ENCODE data around the gene CLDN20. TPM values are rescaled to one million over a fixed set of nuclear protein-coding genes. Genes with fewer than 3 reads are reported as not detected.

The CLDN20 gene
- total RNA-seq, 1 experiment from 2014 or later: not detected

DNA sequence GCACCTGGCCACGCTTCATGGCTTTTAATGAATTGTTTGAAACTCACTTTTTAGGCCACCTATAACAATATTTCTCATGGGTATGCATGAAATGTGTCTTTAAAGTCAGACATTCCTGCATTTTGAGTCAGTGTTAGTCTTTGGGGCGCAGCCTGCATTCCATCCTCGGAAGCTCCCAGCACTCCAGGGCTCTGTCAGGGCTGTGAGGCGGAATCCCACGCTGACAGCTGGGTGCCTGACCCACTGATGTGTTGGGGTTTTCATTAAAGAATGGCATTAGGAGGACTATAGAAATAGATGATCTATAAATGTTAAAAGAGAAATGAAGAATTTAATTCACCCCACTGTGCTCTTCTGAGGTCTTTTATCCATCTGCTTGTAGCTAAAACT lies 16.2 kb upstream of the CLDN20 start:
- no peak overlapping the region for H3K9ac ChIP-seq (ENCODE audit: low read length)
- no peaks in the 10 kb centered on the region for H4K20me1 ChIP-seq (ENCODE audit: insufficient read depth, low read depth, low read length)
- H3K36me3 ChIP-seq (ENCODE audit: insufficient read depth, low read length): peaks cover 7% of the 10 kb centered on the region; the same call in 1 of the 2 replicates
- no peak overlapping the region for H3K4me3 ChIP-seq (ENCODE audit: low read length)
- no peaks in the 10 kb centered on the region for H3K79me2 ChIP-seq (ENCODE audit: low read length)
- no peaks in the 10 kb centered on the region for H3K9me2 ChIP-seq (replicated peaks; ENCODE audit: insufficient read depth, low read length)
- no peaks in the 10 kb centered on the region for H3K27me3 ChIP-seq (ENCODE audit: low read length)
- no peak for DNase-seq
- no peak overlapping the region for H3K27ac ChIP-seq (ENCODE audit: low read length)
- H3K9me3 ChIP-seq (ENCODE audit: low read length): no peaks in the 10 kb centered on the region
- no peak overlapping the region for H3K4me2 ChIP-seq (ENCODE audit: low read depth, low read length, poor library complexity, severe bottlenecking)
- H2AFZ ChIP-seq (ENCODE audit: low read length): no peak overlapping the region
- H3K4me1 ChIP-seq (ENCODE audit: low read length): no peaks in the 10 kb centered on the region

DNA sequence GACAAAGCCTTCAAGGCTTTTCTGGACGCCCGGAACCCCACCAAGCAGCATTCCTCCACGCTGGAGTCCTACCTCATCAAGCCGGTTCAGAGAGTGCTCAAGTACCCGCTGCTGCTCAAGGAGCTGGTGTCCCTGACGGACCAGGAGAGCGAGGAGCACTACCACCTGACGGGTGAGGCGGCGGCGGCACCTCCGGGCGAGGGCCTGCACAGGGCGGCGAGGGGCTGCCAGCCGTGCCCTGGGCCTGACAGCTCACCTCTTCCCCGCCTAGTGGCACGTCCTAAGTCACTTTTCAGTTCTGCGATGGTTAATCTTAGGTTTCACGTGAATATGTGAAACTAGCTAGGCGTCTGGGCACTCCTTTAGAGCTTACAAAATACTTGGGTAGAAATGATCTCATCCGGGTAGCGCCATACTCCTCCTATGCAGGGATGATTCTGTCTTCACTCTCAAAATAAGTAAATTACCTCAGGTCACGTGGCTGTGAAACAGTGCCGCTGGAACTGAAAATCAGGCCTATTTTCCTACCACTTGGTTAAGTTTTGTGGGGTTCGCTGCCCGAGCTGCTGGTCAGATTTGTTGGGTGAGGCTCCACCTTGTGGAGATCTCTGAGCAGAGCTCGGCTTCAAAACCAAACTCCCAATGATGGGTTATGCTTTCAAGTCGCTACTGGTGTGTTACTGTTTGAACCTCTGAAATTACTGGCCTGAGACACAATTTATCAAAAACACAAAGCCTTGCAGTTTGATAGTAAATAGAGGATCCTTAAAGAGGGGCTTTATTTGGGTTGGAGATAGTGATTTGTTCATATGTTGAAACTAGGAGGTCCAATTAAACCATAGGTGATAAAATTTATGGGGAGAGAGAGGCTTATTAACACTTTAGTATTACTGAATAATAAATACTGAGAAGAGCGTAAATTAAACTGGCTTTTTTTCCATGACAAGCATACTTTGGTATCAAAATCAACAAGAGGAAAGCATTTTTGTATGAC lies 15.5 kb upstream of the CLDN20 start:
- Histone ChIP-seq H3K36me3 (ENCODE audit: insufficient read depth, low read length) (peaks cover 7% of the 10 kb centered on the region; the same call in 1 of the 2 replicates), H3K27ac (ENCODE audit: low read length) (no peak overlapping the region), H4K20me1 (ENCODE audit: insufficient read depth, low read depth, low read length) (no peaks in the 10 kb centered on the region), H3K27me3 (ENCODE audit: low read length) (no peaks in the 10 kb centered on the region), H3K9me3 (ENCODE audit: low read length) (no peaks in the 10 kb centered on the region), H3K9ac (ENCODE audit: low read length) (no peak overlapping the region), H3K4me1 (ENCODE audit: low read length) (no peaks in the 10 kb centered on the region), H3K9me2 (replicated peaks; ENCODE audit: insufficient read depth, low read length) (no peaks in the 10 kb centered on the region), H2AFZ (ENCODE audit: low read length) (no peak overlapping the region), H3K79me2 (ENCODE audit: low read length) (no peaks in the 10 kb centered on the region), H3K4me2 (ENCODE audit: low read depth, low read length, poor library complexity, severe bottlenecking) (no peak overlapping the region), H3K4me3 (ENCODE audit: low read length) (no peak overlapping the region)
- peak; percentile 57 for DNase-seq

DNA sequence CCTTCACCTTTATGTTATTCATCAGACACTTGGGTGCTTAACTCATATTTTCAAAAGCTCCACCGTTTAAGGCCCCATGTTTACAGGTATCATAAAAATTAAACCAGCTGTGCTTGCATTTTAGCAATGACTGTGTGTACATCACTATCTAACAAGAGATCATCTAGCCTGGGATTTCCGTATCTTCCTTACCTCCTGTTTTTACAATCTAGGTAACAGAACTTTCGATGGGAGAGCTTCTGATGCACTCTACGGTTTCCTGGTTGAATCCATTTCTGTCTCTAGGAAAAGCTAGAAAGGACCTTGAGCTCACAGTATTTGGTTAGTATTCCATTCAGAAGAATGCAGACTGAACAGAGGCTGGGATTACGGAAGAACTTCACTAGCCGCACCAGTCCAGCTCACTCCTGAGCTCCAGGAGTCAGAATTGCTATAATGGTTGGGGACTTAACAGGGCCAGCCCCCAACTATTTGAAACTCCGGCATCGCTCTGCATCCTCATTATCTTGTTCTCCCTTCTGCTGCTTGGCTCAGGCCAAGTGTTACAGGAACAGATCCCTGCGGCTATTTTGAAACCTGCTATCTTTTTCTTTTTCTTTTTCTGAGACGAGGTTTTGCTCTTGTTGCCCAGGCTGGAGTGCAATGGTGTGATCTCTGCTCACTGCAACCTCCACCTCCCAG lies 13.0 kb upstream of the CLDN20 start:
- no peak for DNase-seq
- no peak overlapping the region for H3K27ac ChIP-seq (ENCODE audit: low read length)
- no peak overlapping the region for H2AFZ ChIP-seq (ENCODE audit: low read length)
- no peaks in the 10 kb centered on the region for H3K27me3 ChIP-seq (ENCODE audit: low read length)
- H3K9ac ChIP-seq (ENCODE audit: low read length): no peak overlapping the region
- H4K20me1 ChIP-seq (ENCODE audit: insufficient read depth, low read depth, low read length): no peaks in the 10 kb centered on the region
- H3K79me2 ChIP-seq (ENCODE audit: low read length): no peaks in the 10 kb centered on the region
- peaks cover 12% of the 10 kb centered on the region; the same call in 1 of the 2 replicates for H3K36me3 ChIP-seq (ENCODE audit: insufficient read depth, low read length)
- H3K4me1 ChIP-seq (ENCODE audit: low read length): no peaks in the 10 kb centered on the region
- no peak overlapping the region for H3K4me3 ChIP-seq (ENCODE audit: low read length)
- H3K9me2 ChIP-seq (replicated peaks; ENCODE audit: insufficient read depth, low read length): no peaks in the 10 kb centered on the region
- H3K4me2 ChIP-seq (ENCODE audit: low read depth, low read length, poor library complexity, severe bottlenecking): no peak overlapping the region
- H3K9me3 ChIP-seq (ENCODE audit: low read length): no peaks in the 10 kb centered on the region

DNA sequence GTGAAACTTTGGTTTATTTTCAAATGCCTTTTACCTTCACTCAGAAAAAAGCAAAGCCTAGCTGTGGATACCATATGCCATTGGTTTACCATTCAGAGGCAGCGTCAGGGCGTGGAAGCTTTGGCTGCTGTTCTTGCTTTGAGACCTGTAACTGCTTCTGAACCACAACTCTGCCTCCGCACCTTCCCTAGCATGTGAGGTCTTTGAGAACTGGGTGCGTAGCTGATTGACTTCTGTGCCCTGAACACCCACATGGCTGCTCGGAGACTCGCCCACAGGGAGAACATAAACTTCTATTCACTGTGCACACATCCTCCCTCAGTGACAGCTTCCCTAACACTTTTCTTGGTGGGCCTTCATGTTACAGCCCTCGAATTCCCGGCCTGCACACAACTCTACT lies 11.2 kb upstream of the CLDN20 start:
- no peaks in the 10 kb centered on the region for H3K9me3 ChIP-seq (ENCODE audit: low read length)
- no peak for DNase-seq
- H2AFZ ChIP-seq (ENCODE audit: low read length): no peak overlapping the region
- H3K79me2 ChIP-seq (ENCODE audit: low read length): no peaks in the 10 kb centered on the region
- H3K27ac ChIP-seq (ENCODE audit: low read length): no peak overlapping the region
- H3K36me3 ChIP-seq (ENCODE audit: insufficient read depth, low read length): peaks cover 13% of the 10 kb centered on the region; the same call in 1 of the 2 replicates
- no peaks in the 10 kb centered on the region for H3K27me3 ChIP-seq (ENCODE audit: low read length)
- H3K4me2 ChIP-seq (ENCODE audit: low read depth, low read length, poor library complexity, severe bottlenecking): no peak overlapping the region
- no peak overlapping the region for H3K9ac ChIP-seq (ENCODE audit: low read length)
- no peak overlapping the region for H3K4me3 ChIP-seq (ENCODE audit: low read length)
- H4K20me1 ChIP-seq (ENCODE audit: insufficient read depth, low read depth, low read length): no peaks in the 10 kb centered on the region
- no peaks in the 10 kb centered on the region for H3K4me1 ChIP-seq (ENCODE audit: low read length)
- H3K9me2 ChIP-seq (replicated peaks; ENCODE audit: insufficient read depth, low read length): no peaks in the 10 kb centered on the region

DNA sequence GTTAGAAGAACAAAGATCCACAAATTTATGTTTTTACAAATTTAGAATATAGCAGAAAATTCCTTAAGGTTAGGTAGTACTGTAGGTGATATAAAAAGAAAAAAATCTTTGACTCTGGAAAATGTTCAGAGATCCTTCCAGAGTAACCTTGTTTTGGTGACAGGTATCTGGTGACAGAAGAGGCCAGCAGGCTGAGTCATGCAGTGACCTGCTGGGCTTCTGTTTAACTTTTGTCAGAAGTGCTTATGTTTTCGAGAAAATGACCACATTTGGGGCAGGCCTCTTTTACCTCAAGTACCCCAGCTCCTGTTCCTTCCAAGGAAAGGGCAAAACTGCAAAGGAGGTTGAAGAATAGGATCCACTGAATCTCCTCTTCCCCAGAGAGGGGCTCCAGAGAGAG lies 10.5 kb upstream of the CLDN20 start:
- Histone ChIP-seq H3K4me1 (ENCODE audit: low read length) (no peaks in the 10 kb centered on the region), H3K9me3 (ENCODE audit: low read length) (no peaks in the 10 kb centered on the region), H4K20me1 (ENCODE audit: insufficient read depth, low read depth, low read length) (no peaks in the 10 kb centered on the region), H3K9ac (ENCODE audit: low read length) (no peak overlapping the region), H3K27me3 (ENCODE audit: low read length) (no peaks in the 10 kb centered on the region), H3K4me2 (ENCODE audit: low read depth, low read length, poor library complexity, severe bottlenecking) (no peak overlapping the region), H3K4me3 (ENCODE audit: low read length) (no peak overlapping the region), H3K36me3 (ENCODE audit: insufficient read depth, low read length) (peaks cover 15% of the 10 kb centered on the region; the same call in 1 of the 2 replicates), H3K79me2 (ENCODE audit: low read length) (no peaks in the 10 kb centered on the region), H2AFZ (ENCODE audit: low read length) (no peak overlapping the region), H3K9me2 (replicated peaks; ENCODE audit: insufficient read depth, low read length) (no peaks in the 10 kb centered on the region), H3K27ac (ENCODE audit: low read length) (no peak overlapping the region)
- DNase-seq: no peak

DNA sequence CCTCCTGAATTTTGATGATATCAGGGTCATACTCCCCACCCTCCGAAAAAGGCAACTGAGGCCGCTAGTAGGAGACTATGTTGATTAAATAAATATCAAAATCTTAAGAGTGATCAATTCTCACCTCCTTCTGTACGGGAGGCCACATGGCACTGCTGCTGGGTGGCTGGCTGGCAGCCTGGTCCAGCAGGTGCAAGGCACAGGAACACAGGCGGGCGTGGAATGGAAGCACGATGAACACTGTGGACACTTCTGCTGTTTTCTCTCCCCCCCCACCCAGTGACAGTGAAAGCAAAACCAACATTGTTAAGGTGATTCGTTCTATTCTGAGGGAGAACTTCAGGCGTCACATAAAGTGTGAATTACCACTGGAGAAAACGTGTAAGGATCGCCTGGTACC lies 9.7 kb upstream of the CLDN20 start:
- H3K4me1 ChIP-seq (ENCODE audit: low read length): no peaks in the 10 kb centered on the region
- H3K27ac ChIP-seq (ENCODE audit: low read length): no peak overlapping the region
- no peak overlapping the region for H3K9ac ChIP-seq (ENCODE audit: low read length)
- H3K79me2 ChIP-seq (ENCODE audit: low read length): no peaks in the 10 kb centered on the region
- H4K20me1 ChIP-seq (ENCODE audit: insufficient read depth, low read depth, low read length): no peaks in the 10 kb centered on the region
- no peak overlapping the region for H2AFZ ChIP-seq (ENCODE audit: low read length)
- no peaks in the 10 kb centered on the region for H3K9me3 ChIP-seq (ENCODE audit: low read length)
- H3K27me3 ChIP-seq (ENCODE audit: low read length): no peaks in the 10 kb centered on the region
- no peak for DNase-seq
- H3K9me2 ChIP-seq (replicated peaks; ENCODE audit: insufficient read depth, low read length): no peaks in the 10 kb centered on the region
- no peak overlapping the region for H3K4me2 ChIP-seq (ENCODE audit: low read depth, low read length, poor library complexity, severe bottlenecking)
- no peak overlapping the region for H3K4me3 ChIP-seq (ENCODE audit: low read length)
- H3K36me3 ChIP-seq (ENCODE audit: insufficient read depth, low read length): peaks cover 12% of the 10 kb centered on the region; the same call in 1 of the 2 replicates

DNA sequence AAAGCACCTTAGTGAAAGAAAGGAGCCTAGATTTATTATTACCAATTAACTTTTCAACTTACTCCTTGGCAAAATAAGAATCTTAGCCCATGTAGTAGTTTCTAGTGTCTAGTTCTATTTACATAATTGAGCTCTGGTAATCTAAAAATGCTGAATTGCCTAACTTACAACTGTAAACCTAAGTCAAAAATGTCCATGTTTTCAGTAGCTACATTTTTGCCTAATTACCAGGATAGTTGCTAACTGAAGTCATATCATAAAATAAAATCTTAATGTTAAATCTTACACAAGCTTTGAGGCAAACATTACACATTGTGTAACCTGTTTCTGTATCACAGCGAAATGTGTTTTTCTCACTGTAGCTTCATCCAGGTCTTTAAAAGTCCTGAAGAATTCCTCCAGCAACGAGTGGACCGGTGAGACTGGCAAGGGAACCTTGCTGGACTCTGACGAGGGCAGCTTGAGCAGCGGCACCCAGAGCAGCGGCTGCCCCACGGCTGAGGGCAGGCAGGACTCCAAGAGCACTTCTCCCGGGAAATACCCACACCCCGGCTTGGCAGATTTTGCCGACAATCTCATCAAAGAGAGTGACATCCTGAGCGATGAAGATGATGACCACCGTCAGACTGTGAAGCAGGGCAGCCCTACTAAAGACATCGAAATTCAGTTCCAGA lies 7.6 kb upstream of the CLDN20 start:
- Histone ChIP-seq H3K9me2 (replicated peaks; ENCODE audit: insufficient read depth, low read length) (no peaks in the 10 kb centered on the region), H3K9ac (ENCODE audit: low read length) (no peak overlapping the region), H3K36me3 (ENCODE audit: insufficient read depth, low read length) (peaks cover 23% of the 10 kb centered on the region; the same call in 1 of the 2 replicates), H2AFZ (ENCODE audit: low read length) (no peak overlapping the region), H3K27ac (ENCODE audit: low read length) (no peak overlapping the region), H3K4me3 (ENCODE audit: low read length) (no peak overlapping the region), H3K4me2 (ENCODE audit: low read depth, low read length, poor library complexity, severe bottlenecking) (no peak overlapping the region), H3K79me2 (ENCODE audit: low read length) (peaks cover 5% of the 10 kb centered on the region), H4K20me1 (ENCODE audit: insufficient read depth, low read depth, low read length) (no peaks in the 10 kb centered on the region), H3K4me1 (ENCODE audit: low read length) (peaks cover 2% of the 10 kb centered on the region; the same call in 1 of the 2 replicates), H3K27me3 (ENCODE audit: low read length) (no peaks in the 10 kb centered on the region), H3K9me3 (ENCODE audit: low read length) (no peaks in the 10 kb centered on the region)
- DNase-seq: no peak

DNA sequence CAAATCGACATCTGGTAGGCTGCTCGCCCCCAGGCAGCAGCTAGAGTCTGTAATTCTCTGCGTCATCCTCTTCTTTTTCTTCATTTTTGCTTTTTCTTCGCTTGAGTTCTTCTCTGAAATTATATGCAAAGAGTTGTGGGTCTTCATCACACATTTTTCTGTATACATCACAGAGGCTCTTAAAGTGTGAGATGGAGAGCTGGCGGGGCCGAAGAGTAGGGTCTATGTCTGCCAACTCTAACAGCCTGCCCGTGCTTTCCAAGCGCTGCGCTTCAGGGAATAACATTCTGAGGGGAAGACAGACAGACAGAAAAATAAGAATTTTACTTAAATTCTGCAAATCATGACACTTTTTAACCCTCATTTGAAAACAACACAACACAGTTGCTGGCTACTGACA lies 6.0 kb upstream of the CLDN20 start:
- Histone ChIP-seq H3K4me3 (ENCODE audit: low read length) (no peak overlapping the region), H4K20me1 (ENCODE audit: insufficient read depth, low read depth, low read length) (no peaks in the 10 kb centered on the region), H3K27me3 (ENCODE audit: low read length) (no peaks in the 10 kb centered on the region), H3K4me1 (ENCODE audit: low read length) (peaks cover 12% of the 10 kb centered on the region), H3K27ac (ENCODE audit: low read length) (no peak overlapping the region), H3K79me2 (ENCODE audit: low read length) (peaks cover 20% of the 10 kb centered on the region), H3K9ac (ENCODE audit: low read length) (no peak overlapping the region), H3K4me2 (ENCODE audit: low read depth, low read length, poor library complexity, severe bottlenecking) (no peak overlapping the region), H3K36me3 (ENCODE audit: insufficient read depth, low read length) (peaks cover 23% of the 10 kb centered on the region; the same call in 1 of the 2 replicates), H3K9me2 (replicated peaks; ENCODE audit: insufficient read depth, low read length) (no peaks in the 10 kb centered on the region), H3K9me3 (ENCODE audit: low read length) (no peaks in the 10 kb centered on the region), H2AFZ (ENCODE audit: low read length) (no peak overlapping the region)
- no peak for DNase-seq

All from Karpas-422 (cell line).